Right lobe of liver (tissue), 6 donors: ENCODE data around the gene GALNT17. TPM values are rescaled to one million over a fixed set of nuclear protein-coding genes. Genes with fewer than 3 reads are reported as not detected.

ENCODE experiments used
- ATAC-seq, 4 donors: fragments of 200-7000 bp; cut with Tn5 transposase; one replicate each; pipeline ENCODE4 v1.9.1; 2020; ENCODE audit warnings: mild to moderate bottlenecking in 4 of 4, moderate library complexity in 4 of 4
- DNase-seq, 3 donors: peaks; one replicate each; pipeline ENCODE4 v3.0.0-alpha.2; 2020
- H3K27ac ChIP-seq, 3 donors: fragments of 200-600 bp; one replicate each; pipeline ENCODE4 v1.8.0; 2022
- H3K27me3 ChIP-seq, 2 donors: fragments of 200-600 bp; one replicate each; pipeline ENCODE4 v1.8.0; 2022
- H3K36me3 ChIP-seq, 4 donors: fragments of 200-600 bp; sonication (generic) in 1 of 4; one replicate each; pipeline versions ENCODE4 v1.5.1 to v1.8.0; 2017 to 2022; ENCODE audit warnings: control low read depth in 1 of 4
- H3K4me1 ChIP-seq, 4 donors: fragments of 200-600 bp; sonication (generic) in 1 of 4; one replicate each; pipeline versions ENCODE4 v1.5.1 to v1.8.0; 2017 to 2022; ENCODE audit warnings: control low read depth in 1 of 4
- H3K4me3 ChIP-seq, 3 donors: fragments of 200-600 bp; one replicate each; pipeline ENCODE4 v1.8.0; 2022
- H3K9me3 ChIP-seq, 4 donors: fragments of 200-600 bp; sonication (generic) in 1 of 4; one replicate each; pipeline versions ENCODE4 v1.5.1 to v1.8.0; 2017 to 2022; ENCODE audit warnings: control low read depth in 1 of 4
- CTCF ChIP-seq, 4 donors: fragments of 200-600 bp in 3 of 4; fragments of 450-650 bp in 1 of 4; IDR thresholded peaks; one replicate each; pipeline versions ENCODE4 v1.5.1 to v1.8.0; 2016 to 2022; ENCODE audit warnings: antibody characterized with exemption in 4 of 4, mild to moderate bottlenecking in 2 of 4
- POLR2A ChIP-seq: fragments of 450-650 bp; IDR thresholded peaks from one replicate; pipeline ENCODE4 v1.6.1; 2017; ENCODE audit warnings: antibody characterized with exemption, mild to moderate bottlenecking
- WGBS: methylation state at CpG from one replicate; pipeline ENCODE4 v1.1.6; 2018; ENCODE audit warnings: low coverage, low lambda C conversion rate; ENCODE audit not compliant: insufficient coverage; ENCODE audit errors: missing lambda C conversion rate; 5-methylcytosine and 5-hydroxymethylcytosine counted together
- intact Hi-C, 2 donors: fragments of 100-400 bp; cut with DNase I; formaldehyde crosslinking; loops; one replicate each; pipeline versions ENCODE4 v1.11.2 to v1.14.1; 2022
- total RNA-seq, 6 experiments: library from RNA; depleted of rRNA in 2 of 6; stranded (reverse); fragments of >200 nt in 2 of 6; fragmentation: NEBNext Ultra II Directional in 3 of 6; extraction: Animal tissue kit (Norgen Biotek cat#: 25700) in 3 of 6; gene quantifications; one replicate each; pipeline versions ENCODE4 v1.1.0 to v1.2.4, GENCODE V29; 2016 to 2023
- donor health status: DM: no; HTN: yes; CAD: no.
- donor health status: DM: no; HTN: no; CAD: no.
- donor health status: DM: no; HTN: no; CAD: no.
- donor health status: DM: no; HTN: yes; CAD: no.
- donor health status: DM: no; HTN: yes; CAD: no.

GALNT17 gene
- total RNA-seq, 6 experiments from 2014 or later: 0.06 to 0.31 (median 0.10) TPM

GRCh38 chr7:71363627-71364026 is 231.7 kb downstream of the GALNT17 start:
- WGBS: 54% methylated on average over 7 of the region's 7 CpGs
- no peak for DNase-seq

DNA sequence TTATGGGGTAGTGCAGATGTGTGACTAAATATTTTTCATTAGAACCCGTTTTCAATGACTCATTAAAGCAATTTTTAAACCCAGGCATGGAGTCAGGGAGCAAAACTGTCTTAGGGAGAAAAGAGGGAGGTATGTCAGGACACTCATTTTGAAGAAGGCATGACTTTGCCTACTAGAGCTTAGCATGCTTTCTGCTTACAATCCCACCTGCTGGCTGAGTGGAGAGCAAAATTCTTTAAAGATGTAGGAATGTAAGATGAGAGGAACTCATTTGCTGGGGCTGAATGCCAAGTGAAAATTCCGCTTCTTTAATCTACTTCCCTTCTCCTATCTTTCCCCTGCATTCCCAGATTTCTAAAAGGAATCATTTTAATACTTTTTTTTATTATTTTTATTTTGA is 232.6 kb downstream of the GALNT17 start:
- Histone ChIP-seq H3K4me1 (no peaks in the 10 kb centered on the region), H3K9me3 (no peaks in the 10 kb centered on the region), H3K36me3 (no peaks in the 10 kb centered on the region), H3K27me3 (no peaks in the 10 kb centered on the region), H3K27ac (no peak overlapping the region), H3K4me3 (no peak overlapping the region)
- DNase-seq (no peak), ATAC-seq (no peak)
- WGBS: 32% methylated on average over 2 of the region's 2 CpGs
- intact Hi-C loops: no loop called here
- no peak for TF ChIP-seq POLR2A
- TF ChIP-seq CTCF (IDR thresholded peaks at IDR 0.05): no peak

More at GRCh38 chr7:71363627-71364026, 231.7 kb downstream of the GALNT17 start:
- Histone ChIP-seq H3K27ac (no peak overlapping the region), H3K4me3 (no peak overlapping the region), H3K9me3 (no peaks in the 10 kb centered on the region), H3K36me3 (no peaks in the 10 kb centered on the region), H3K4me1 (no peaks in the 10 kb centered on the region), H3K27me3 (no peaks in the 10 kb centered on the region)
- intact Hi-C loops: no loop called here
- TF ChIP-seq POLR2A (no peak), CTCF (IDR thresholded peaks at IDR 0.05) (no peak)
- ATAC-seq: no peak

- Histone ChIP-seq H3K4me1 (no peaks in the 10 kb centered on the region), H3K27ac (no peak overlapping the region), H3K4me3 (no peak overlapping the region), H3K27me3 (no peaks in the 10 kb centered on the region), H3K36me3 (no peaks in the 10 kb centered on the region), H3K9me3 (no peaks in the 10 kb centered on the region)
- 74% methylated on average over 4 of the region's 5 CpGs for WGBS
- no peak for TF ChIP-seq CTCF (IDR thresholded peaks at IDR 0.05)
- no peak for TF ChIP-seq POLR2A
- ATAC-seq (no peak), DNase-seq (peak in 1 of 3 donors; percentile 3)
- intact Hi-C loops: no loop called here
These were observed 241.0 kb downstream of the GALNT17 start for GRCh38 chr7:71372991-71373390.

DNA sequence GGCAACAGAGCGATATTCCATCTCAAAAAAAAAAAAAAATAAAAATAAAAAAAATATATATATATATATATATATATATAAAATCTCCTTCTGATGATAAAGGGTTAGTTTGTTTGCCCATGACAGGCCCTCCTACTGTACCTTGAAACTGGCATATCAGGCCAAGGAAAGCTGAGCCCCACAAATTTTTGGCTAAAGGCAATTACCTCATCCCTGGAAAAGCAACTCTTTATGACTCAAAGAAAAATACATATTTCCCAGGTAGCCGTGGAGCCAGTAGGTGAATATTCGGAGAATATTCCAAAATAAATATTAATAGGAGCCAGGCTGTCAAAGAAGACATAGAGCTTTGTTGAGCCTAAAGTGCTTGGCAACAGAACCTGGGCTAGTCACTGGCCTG is 245.1 kb downstream of the GALNT17 start:
- Histone ChIP-seq H3K4me3 (no peak overlapping the region), H3K4me1 (no peaks in the 10 kb centered on the region), H3K9me3 (no peaks in the 10 kb centered on the region), H3K27ac (no peak overlapping the region), H3K36me3 (no peaks in the 10 kb centered on the region), H3K27me3 (no peaks in the 10 kb centered on the region)
- TF ChIP-seq CTCF (IDR thresholded peaks at IDR 0.05) (no peak), POLR2A (no peak)
- 48% methylated on average over 2 of the region's 3 CpGs for WGBS
- intact Hi-C loops: no loop called here
- DNase-seq: no peak
- no peak for ATAC-seq

DNA sequence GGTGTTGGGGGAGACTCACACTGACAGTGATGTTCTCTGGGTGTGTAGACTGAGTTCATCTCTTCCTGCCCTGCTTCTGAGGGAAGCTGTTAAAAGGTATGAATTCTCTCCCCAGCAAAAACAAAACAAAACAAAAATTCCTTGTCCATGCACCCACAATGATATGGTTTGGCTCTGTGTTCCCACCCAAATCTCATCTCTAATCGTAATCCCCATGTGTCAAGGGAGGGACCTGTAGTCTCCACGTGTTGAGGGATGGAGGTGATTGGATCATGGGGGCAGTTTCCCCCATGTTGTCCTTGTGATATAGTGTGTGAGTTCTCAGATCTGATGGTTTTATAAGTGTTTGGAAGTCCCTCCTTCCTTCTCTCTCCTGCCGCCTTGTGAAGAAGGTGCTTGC is 245.5 kb downstream of the GALNT17 start:
- Histone ChIP-seq H3K27ac (no peak overlapping the region), H3K36me3 (no peaks in the 10 kb centered on the region), H3K9me3 (no peaks in the 10 kb centered on the region), H3K4me3 (no peak overlapping the region), H3K27me3 (no peaks in the 10 kb centered on the region), H3K4me1 (no peaks in the 10 kb centered on the region)
- DNase-seq: peak in 1 of 3 donors; percentile 5
- intact Hi-C loops: no loop called here
- 47% methylated on average over 3 of the region's 3 CpGs for WGBS
- TF ChIP-seq CTCF (IDR thresholded peaks at IDR 0.05): no peak
- TF ChIP-seq POLR2A: no peak
- ATAC-seq: no peak
